GM19099 (cell line): ENCODE results near the gene PTPN5.

Experiments used
- POLR2A ChIP-seq: IDR thresholded peaks from 3 replicates; pipeline ENCODE4 v1.6.1; 2011; ENCODE audit warnings: low read depth; ENCODE audit not compliant: insufficient read length; ENCODE audit errors: extremely low read depth

Gene PTPN5

DNA sequence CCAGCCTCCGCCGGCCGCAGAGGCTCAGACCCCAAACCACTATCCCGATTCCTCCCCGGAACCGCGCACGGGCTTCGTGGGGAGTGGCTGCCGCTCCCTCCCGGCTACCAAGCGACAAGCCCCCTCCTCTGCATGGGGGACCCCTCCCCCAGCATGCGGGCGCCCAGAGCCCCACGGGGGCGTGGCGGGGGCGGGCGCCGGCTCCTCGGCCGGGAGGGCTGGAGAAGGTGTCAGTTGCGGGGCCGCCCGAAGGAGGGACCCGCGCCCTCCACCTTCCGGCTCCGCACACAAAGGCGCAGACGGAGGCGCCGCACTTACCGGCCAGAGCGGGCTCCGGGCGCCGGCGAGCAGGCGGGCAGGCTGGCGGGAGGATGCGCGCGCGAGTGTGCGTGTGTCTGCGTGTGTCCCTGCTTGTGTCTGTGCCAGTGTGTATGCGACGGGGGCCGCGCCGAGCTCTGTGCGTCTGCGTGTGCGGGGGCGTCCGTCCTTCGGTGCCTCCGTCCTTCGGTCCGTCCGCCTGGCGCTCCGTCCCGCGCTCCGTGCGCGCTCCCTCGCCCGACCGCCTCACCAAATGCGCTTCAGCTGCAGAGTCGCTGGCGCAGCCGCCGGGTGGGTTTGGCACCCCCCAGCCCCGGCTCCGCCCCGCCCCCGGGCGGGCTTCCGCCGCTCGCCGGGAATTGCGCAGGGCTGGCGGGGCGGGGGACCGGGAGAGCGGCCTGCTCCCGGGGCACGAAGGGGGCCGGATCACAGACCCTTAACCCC is at the start of gene PTPN5:
PTPN5 (minus strand) TSS at position 592 of the 762 bp plus-strand sequence. CDS start 19,840 bp downstream, outside the sequence.
- TF ChIP-seq POLR2A = no peak

DNA sequence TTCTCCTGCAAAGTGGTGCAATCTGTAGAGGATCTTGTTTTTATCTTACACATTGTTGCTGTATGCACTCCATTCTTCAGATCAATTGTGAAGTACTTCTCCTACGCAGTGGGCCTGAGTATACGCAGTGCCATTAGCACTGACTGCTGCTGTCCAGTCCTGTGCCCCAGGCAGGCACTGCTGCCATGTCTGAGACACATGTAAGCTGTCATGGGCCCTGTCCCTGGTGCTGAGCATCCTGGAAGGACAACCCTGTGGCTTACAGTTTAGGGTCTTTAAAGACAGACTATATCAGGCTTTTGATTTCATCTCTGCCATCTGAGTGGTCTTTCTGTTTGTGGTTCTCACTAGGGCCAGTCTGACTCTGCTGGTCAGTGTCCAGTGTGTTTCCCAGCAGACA is 44.8 kb upstream of the PTPN5 start:
- TF ChIP-seq POLR2A = no peak

DNA sequence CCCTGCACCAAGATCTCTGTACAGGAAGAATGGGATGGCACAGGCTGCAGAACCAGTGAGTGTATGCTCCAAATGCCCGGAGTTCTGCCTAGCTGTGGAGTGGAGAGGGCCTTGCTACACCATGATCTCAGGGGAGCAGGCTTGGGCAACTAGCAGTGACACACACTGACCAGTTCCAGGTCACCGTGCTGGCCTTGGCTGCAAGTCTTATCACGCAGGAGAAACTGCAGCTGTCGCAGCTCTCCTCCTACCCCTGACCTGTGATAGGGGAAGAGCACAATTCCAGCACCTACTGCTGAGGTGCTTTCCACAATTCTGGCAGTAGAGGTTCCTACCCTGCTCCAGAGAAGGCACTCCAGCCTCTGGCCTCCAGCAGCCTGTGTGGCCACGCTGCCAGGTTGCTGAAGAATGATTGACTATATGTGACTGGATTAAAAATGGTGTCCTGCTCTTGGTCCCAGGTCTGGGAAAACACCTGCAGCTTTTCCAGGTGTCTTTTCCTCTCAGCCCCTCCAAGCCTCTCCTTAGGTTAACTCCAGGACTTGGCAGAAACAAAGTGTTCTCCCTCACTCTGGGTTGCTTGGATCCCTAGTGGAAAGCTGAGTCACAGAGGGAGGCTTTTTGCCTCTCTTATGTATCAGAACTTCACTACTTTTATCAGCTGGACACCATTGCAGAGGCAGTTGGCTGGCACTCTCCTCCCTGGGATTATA is 43.3 kb upstream of the PTPN5 start:
- TF ChIP-seq POLR2A = no peak

DNA sequence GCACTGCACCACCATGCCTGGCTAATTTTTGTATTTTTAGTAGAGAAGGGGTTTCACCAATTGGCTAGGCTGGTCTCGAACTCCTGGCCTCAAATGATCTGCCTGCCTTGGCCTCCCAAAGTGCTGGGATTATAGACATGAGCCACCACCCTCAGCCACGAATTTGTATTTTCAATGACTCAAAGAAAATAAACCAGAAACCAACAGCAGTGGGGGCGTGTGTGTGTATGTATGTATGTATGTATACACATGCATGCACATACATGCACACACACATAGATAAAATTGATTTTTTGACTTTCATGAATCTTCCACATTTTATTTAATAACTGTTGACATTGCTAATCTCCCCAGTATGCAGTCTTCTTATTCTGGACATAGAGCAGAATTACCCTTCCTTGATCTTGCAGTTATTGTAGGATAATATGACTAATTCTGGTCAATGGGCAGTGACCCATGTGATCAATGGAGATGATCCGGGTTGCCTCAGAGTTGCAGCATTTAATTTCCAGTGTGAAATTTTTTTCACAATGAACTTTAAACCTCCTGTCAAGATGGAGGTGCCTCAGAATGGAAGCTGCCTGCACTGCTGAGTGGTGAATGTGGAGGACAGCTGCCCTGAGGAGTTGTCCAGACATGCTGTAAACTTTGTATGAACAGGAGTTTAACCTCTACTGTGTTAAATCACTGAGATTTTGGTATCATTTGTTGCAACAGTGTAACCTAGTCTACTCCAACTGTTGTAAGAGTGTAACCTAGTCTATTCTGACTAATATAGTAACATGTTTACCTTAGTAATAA is 12.8 kb upstream of the PTPN5 start:
- TF ChIP-seq POLR2A = no peak

DNA sequence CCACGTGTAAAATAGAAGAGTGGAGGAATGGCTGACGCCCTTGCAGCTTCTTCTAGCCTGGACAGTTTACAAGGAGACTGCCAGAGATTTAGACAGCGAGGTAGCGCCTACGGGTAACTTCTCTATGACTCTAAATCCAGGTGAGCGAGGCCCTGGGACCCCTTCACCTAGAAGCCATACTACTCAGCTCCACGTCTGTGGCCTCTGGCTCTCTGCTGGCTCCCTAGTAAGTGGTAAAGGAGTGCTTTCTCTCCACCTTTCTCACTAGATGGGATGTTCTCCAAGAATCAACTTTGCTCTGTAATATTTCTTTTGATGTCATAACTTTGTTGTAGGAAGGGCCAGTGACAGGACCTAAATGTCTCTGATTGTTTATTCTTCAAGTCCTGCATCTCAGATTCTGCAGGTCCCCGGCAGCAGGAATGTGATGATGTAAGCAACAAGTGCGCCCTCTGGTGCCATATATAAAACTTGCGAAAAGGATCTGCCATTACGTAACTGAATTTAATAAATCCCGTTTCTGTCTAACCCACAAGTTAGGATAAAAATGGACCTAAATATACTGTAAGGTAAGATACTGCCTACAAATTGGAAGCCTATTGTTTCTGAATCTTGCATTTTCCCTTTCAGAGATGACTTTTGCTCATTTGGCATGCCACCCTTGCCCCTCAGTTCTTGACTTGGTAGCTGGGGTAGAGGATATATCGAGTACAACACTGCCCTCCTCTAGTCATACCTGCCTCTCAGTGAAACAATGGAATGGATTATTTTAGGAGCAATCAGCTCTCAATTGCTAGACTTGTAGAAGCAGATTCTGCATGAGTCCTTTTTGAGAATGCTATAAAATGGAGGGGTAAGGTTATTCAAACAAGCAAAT is 11.0 kb upstream of the PTPN5 start:
- no peak for TF ChIP-seq POLR2A

DNA sequence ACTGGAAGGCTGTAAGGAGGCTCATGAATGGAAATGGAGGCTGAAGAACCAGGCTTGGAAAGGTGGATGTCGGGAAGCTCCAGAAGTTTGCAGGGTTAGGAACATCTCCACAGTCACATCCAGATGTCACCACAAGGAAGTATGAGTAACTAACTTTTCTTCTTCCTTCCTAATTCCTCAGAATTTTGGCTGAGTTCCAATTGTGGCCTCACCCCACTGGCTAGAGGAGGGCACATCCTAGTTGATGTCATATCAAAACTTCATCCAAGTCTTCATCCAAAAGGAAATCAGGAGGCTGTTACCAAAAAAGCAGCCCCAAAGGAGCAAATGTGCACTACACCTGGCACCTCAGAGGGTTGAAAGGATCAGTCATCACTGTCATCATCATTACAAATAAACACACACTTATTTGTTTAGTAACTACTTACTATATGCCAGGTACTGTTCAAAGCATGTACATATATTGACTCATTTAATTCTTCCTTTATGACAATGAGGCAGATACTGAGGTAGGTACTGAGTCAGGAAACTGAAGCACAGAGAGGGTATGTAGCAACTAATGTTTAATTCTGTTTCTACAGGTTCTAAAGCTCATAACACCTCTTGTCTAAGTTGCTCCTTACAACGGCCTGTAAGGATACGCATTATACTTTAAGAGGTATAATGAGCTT is 7.3 kb upstream of the PTPN5 start:
- TF ChIP-seq POLR2A = no peak

DNA sequence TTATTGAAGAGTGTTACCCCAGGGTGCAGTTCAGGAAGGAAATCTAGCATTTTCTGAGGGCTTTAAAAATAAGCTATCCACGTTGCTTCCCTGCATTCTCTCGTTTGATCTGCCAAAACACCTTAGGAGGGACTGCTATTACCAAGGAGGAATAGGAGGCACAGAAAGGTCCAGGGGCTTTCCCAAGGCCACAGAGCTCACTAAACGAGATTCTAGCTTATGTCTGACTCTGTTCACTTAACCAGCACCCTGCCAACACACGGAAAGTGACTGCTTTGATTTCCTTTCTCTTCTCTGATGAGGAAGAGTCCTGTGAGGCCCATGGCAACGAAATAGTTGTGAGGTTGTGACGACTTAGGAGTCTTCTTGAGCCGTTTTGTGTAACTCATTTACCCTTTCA is 3.4 kb upstream of the PTPN5 start:
- no peak for TF ChIP-seq POLR2A

DNA sequence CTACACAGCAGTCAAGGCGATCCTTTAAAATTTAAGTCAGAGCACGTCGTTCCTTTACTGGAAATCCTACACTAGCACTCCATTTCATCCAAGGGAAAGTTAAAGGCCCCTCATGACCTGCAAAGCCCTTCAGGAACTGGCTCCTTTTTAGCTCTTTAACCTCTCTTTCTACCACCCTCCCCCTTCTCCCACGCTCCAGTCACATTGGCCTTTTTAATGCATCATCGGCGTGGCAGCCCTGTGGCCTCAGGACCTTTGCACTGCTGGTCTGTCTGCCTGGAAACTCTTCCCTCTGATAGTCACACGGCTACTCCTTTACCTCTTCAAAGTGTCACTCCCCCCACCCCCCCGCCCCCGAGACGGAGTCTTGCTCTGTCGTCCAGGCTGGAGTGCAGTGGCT is 1.2 kb upstream of the PTPN5 start:
- no peak for TF ChIP-seq POLR2A

DNA sequence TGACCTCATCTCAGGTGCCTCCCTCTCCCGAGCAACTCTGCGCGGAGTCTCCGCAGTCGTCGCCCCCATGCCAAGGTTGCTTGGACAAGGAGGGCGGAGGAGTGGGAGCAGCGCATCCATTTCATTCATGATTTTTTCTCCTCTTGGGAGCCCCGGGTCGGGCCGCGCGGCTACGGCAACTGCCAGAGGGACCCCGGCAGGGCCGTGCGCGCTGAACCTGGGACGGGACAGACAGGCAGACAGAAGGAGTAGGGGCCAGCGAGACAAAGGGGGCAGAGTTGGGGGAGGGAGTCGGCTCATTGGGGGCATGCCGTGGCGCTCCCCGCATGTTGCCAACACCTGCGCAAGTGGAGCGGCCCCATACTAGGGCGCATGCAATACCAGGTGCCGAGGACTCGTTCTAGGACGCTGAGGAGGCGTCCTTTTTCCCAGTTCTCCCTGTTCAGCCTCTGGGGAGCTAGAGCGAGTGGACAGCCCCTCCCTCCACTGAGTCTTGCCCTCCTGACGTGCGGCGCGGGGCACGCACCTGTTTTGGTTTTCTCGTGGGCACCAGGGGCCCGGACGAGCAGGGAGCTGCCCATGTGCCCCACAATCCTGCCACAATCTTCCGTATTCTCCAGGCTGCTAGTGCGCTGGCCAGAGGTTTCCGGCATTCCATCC is 501 bp upstream of the PTPN5 start:
- TF ChIP-seq POLR2A = no peak

DNA sequence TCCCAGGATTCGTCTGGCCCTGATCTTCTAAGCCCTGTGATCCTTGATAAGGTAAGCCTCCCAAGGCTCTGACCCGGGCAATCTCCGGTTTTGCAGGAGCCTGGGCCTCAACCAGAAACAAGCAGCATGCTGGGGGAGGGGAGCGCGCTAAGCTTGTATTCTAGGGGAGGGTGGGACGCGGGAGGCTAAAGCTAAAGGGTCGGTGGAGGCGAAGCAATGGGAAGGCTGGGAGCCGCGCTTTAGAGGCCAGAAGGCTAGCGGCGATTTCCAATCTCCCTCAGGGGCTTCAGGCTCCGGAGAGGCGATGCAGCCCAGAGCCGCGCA is 753 bp downstream of the PTPN5 start:
- no peak for TF ChIP-seq POLR2A

DNA sequence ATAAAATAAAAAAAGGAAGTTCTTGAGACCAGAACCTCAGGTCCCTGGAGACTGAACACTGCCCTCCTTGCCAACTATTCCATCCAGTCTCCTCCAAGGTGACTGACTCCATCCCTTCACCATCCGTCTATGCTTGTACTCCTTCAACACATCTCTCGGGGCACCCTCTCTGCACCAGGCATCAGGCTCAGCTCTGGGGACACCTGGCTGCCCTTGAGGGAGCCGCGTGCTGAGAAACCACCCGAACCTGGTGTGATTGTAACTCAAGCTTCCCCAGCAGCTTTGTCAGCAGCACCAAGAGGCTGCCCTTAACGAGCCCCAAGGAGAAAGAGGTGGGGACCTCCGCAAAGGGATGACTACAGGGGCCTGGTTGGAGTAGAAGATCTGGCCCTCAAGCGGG is 1.7 kb downstream of the PTPN5 start:
- TF ChIP-seq POLR2A = no peak

DNA sequence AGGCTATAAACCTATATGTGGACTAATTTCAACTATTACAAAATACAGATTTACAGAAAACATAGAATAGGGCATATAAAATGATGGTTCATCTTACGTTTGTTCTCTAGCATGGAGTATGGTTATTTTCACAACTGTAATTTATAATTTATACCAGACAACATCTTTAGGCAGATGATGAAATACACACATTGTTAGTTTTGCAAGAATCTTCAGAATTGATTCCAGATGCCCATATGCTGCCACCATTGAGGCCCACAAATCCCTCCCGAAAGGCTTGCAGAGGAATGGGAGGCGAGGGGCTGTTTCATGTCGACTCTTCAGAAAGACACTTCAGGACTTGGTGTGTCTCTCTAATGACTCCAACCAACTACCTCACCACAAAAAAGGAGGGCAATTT is 6.2 kb downstream of the PTPN5 start:
- no peak for TF ChIP-seq POLR2A

DNA sequence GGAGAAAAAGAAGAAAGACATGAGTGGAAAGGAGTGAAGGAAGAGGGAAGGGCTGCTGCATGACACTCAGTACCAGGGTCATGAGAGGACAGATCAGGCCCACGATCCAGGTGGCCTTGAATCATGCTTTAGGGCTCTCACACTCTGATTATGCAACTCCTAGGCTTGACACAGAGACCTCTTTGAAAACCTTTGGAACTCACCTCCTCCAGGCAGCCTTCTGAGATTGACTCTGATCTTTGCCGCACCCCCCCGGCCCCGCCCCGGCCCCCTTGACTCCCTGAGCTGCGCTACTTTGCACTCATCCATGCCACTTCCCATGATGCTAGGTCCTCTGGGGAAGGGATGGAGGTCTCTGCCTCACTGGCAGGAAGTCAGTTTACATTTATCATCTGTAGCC is 10.7 kb downstream of the PTPN5 start:
- TF ChIP-seq POLR2A = no peak

DNA sequence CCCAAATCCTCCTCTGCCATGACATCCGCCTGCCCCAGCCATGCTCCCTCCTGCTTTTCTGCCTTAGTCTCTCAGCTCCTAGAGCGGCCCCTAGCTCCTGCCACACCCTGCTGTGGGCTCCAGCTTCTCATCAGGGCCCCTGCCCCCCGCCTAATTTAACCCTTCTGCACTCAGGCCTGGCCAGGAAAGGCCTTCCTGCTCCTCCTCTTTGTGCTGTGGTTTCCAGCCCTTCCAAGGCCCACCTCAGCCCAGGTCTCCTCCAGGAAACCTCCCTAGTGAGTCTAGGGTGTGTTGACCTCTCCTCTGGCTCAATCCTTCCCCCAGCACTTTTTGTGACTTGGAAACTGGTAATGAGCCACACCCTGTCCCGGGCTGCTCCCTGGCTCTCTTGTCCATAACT is 11.3 kb downstream of the PTPN5 start:
- no peak for TF ChIP-seq POLR2A
